GM12875 (cell line): ENCODE data around the gene PRSS23.

Experiments
- H3K4me3 ChIP-seq: one replicate; pipeline ENCODE4 v1.5.1; 2011; ENCODE audit warnings: low read depth, low read length, control low read depth
- TF ChIP-seq, protein P1 (sequence below): IDR thresholded peaks from 2 replicates; pipeline ENCODE4 v1.5.1; 2011; ENCODE audit warnings: low read depth, mild to moderate bottlenecking, control low read depth, inconsistent platforms, low read length, moderate library complexity, borderline replicate concordance; ENCODE audit not compliant: insufficient read depth

The PRSS23 gene

DNA sequence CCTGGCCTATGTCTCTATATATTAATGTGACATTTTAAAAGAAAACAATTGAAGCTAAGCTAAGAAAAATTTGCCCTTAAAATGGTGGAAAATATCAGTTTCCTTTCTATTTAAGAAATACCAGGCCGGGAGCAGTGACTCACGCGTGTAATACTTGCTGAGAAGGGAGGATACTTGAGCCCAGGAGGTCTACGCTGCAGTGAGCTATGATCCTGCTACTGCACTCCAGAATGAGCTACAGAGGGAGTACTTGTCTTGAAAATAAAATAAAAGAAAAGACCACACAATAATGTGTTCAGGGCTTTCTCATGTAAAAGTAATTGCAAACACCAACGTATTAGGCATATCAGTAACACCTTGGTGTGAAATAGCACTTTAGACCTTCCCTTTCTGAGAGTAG is 1.4 kb upstream of the PRSS23 start:
- no peak overlapping the region for H3K4me3 ChIP-seq
- TF ChIP-seq, protein P1, sequence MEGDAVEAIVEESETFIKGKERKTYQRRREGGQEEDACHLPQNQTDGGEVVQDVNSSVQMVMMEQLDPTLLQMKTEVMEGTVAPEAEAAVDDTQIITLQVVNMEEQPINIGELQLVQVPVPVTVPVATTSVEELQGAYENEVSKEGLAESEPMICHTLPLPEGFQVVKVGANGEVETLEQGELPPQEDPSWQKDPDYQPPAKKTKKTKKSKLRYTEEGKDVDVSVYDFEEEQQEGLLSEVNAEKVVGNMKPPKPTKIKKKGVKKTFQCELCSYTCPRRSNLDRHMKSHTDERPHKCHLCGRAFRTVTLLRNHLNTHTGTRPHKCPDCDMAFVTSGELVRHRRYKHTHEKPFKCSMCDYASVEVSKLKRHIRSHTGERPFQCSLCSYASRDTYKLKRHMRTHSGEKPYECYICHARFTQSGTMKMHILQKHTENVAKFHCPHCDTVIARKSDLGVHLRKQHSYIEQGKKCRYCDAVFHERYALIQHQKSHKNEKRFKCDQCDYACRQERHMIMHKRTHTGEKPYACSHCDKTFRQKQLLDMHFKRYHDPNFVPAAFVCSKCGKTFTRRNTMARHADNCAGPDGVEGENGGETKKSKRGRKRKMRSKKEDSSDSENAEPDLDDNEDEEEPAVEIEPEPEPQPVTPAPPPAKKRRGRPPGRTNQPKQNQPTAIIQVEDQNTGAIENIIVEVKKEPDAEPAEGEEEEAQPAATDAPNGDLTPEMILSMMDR: no peak

DNA sequence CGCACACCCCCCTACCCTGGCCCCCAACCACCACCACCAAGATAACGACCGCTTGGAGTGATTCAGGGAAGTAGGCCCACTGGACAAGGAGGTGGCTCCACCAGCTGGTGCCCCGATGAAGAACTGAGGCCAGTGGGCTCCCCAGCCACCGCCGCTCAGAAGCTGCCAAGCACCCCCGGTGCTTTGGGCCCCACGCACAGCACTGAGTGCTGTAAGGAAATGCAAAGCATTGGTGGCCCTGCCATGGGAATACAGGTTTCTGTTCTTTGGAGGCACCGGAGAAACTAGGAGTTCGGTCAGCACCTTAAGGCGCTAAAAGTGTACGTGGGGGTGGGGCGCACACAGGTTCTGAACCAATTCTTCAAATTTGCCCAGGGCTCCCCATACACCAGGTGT is 664 bp upstream of the PRSS23 start:
- TF ChIP-seq, protein P1: no peak
- no peak overlapping the region for H3K4me3 ChIP-seq

DNA sequence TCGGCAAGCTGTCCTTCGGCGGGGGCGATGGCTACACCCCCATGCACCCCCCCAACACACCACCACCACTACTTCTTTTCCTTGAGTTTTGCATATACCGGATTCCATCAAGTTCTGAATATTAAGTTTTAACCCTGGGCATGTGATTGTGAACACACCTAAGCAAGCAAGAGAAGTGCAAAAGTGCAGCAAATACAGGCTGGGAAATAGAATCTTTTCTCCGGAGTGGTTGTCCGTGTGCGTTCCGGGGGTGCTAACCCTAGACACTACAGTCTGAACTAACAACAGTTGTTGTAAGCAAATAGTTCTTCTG is 574 bp downstream of the PRSS23 start:
- TF ChIP-seq, protein P1: no peak
- no peak overlapping the region for H3K4me3 ChIP-seq

DNA sequence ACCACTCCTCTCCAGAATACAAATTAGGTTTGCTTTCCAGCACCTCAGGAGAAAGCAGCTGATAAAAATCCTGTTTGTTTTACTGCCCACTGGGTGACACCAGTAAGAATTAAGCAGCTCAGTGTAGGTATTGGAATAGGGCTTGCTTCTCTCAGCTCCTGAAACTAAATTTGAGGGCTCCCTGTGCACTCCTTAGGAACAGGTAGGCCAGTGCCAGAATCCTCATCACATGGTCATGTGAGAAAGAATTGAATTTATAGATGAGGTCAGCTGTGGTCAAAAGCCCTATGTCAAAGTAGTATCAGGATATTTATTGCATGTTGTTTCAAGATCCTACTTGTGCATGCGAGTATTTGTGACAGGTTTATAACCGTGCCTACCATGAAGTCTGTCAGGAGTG is 1.0 kb downstream of the PRSS23 start:
- H3K4me3 ChIP-seq: no peak overlapping the region
- TF ChIP-seq, protein P1: no peak

DNA sequence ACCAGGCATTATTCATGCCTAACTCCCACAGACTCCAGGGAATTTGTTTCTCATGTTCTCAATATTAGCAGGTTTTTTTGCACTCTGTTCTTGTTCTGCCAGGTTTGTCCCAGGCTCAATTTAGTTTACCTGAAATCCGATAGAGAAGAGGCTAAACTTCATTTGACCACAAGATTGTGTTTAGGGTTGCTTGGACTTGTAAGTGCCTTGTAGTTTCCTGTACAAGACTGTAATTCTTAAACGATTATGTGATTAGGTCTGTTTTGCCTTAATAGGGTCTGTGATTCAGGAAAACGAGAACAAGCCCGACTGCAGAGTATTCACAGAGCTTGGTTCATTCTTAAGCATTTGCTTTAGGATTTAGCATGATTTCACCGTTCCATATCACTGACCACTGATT is 1.8 kb downstream of the PRSS23 start:
- H3K4me3 ChIP-seq: no peak overlapping the region
- TF ChIP-seq, protein P1: no peak

DNA sequence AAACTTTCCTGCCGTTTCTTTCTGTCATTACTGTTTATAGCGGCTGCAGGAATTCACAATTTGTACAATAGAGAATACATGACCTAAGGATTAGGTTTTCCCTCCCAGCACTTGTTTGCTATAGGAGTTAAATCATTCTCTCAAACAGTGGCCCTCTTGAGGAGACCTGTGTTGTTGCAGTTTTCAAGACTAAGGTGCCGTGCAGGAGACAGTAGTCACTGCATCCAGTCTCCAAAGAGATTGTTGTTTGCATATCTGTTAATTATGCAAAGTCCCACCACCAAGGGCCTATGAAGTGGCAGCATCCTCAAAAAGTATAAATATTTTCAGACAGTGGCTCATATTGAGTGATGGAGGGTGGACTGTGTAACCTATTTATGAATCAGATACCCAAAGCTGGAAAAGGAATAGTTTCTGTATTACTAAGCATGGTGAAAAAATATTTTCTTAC is 2.3 kb downstream of the PRSS23 start:
- TF ChIP-seq, protein P1: peak; percentile 30; the same call in 1 of the 2 replicates
- no peak overlapping the region for H3K4me3 ChIP-seq

DNA sequence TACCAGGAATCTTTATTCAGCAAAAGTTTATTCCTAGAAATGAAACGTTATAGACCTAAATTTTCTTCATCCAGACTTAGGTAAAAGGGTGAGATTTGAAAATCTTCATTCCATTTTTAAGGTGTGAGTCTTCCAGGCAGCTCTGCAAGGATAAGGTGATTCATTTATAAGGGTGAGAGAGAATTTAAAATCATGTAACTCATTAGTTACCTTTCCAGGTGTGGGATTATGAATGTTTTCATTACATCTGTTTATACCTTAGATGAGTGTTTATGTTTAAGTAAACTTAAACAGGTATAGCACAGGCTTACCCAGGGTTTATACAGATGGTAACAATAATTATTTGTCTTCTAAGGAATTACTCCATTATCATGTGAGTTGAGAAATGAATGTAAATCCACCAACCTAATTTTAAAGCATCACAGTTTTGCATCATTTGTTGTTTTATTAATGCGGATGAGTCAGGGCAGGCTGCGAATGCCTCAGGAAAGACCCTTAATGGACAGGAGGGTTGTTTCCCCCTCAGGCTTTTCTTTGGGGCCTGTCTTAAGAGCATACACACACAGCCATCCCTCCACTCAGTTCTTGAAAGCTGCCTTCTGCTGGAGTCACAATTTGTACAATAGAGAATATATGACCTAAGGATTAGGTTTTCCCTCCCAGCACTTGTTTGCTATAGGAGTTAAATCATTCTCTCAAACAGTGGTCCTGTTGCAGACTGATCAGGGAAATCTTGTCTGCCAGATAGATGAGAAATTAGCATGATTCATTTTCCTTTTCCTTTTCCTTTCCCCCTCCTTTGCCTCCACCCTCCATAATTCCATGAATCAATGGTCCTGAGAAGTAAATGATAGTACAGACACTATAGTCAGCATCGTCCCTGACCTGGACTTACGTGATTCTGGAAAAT is 3.0 kb downstream of the PRSS23 start:
- H3K4me3 ChIP-seq: no peak overlapping the region
- TF ChIP-seq, protein P1: no peak
